Activated CD4-positive, CD25-positive, alpha-beta regulatory T cell (primary cell): ENCODE measurements around the gene CTXND1.

ENCODE experiments used
- DNase-seq, 4 experiments: peaks; one replicate each; lab custom pipeline; 2025; lab: John Stamatoyannopoulos, UW

The CTXND1 gene

DNA sequence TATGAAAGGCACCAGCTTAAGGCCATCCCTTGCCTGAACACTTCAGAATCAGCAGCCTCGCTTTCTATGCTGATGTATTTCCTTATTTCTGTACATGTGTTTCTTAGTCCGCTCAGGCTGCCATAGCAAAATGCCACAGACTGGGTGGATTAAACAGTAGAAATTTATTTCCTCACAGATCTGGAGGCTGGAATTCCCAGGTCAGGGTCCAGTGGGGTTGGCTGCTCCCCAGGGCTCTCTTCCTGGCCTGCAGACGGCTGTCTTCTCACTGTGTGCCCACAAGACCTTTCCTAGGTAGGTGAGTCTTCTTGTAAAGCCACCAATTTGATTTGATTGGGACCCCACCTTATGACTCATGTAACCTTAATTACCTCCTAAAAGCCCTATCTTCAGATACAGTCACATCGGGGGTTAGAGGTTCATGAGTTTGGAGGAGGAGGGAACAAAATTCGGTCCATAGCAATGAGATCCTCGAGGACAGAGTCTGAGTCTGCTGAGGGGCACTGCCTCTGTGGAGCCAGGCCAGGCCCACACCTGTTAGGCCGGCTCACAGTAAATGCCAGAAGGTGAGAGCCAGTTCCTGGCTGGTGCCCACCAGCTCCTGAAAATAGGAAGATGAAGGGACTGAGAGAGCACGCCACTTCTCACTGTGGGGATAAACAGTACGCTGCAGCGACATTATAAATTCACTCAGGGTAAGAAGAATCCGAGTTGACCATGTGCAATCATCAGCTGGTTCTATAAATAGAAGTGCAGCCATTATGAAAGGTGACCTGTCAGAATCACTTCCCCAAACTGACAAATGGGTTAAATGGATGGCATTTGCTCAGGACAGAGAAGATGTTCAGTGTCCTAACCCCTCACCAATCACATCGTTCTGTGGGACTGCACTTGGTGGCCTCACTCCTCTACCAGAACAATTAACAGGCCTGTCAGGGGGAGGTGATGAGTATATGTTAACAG lies 41.1 kb downstream of the CTXND1 start:
- no peak for DNase-seq

DNA sequence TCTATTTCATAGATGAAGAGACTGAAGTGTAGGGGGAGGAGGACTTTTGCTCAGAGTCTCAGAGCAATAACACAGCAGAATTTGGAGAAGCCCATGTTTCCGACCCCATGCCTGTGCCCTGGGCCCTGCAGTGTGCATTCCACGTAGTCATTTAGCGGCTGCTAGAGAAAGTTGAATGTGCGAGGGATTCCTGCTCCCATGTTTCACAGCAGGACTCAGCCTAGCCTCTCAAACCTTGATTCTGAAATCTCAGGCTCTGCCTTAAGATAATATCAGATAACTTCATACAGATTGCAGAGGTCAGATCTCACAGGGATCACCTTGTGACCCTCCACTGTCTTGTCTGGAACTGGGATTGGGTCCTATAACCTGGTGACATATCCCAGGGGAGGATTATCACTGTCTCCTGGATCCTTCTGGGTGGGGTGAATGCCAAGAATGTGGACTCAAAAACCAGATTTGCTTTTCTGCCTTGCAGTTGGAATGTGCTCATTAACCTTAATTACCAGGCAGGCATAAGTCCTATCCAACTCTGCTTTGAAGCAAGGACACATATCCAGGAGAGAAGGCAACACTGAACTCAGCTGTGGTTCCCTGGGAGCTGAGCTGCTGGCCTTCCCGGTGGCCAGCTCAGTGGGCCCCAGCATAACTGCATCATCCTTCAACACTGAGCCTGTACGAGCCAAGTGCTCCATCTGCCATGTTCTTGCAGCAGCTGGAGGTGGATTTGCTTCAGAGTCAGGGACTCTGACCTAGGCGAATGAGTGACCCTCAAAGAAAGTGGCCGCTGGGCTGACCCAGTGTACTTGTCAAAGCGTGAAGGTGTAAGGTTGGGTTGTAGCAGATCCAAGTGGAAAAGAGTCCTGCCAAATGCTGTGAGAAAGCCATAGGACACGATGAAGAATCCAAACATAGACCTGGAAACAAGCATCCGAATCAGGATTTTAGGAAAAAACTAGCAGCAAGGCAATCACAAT lies 43.0 kb downstream of the CTXND1 start:
- no peak for DNase-seq

DNA sequence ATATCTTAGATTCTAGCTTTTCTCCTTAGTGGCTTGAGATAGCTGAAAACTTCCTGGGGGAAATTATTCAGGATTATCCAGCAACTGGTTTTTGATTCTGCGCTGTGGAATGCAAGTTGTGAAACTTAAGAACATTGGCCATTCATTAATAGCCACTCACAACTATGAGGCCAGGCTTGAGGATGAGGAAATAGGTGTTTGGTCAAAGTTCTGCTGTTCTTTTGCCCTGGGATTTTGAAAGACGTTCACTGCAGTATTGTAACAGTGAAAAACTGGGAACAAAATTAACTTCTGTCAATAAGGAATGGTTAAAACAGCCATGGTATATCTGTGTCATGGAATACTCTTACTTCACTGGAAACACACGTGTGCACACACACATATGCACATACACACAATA lies 44.1 kb downstream of the CTXND1 start:
- no peak for DNase-seq

DNA sequence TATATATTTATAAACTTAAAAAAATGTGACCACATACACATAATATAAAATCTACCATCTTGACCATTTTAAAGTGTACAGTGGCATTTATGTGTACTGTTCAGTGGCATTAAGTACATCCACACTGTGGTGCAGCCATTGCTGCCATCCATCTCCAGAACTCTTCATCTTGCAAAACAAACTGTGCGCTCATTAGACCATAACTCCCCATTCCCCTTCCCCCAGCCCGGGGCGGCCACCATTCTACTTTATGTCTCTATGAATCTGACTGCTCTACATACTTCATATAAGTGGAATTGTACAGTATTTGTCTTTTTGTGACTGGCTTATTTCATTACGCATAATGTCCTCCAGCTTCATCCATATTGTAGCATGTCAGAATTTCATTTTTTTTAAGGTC lies 47.8 kb downstream of the CTXND1 start:
- no peak for DNase-seq

DNA sequence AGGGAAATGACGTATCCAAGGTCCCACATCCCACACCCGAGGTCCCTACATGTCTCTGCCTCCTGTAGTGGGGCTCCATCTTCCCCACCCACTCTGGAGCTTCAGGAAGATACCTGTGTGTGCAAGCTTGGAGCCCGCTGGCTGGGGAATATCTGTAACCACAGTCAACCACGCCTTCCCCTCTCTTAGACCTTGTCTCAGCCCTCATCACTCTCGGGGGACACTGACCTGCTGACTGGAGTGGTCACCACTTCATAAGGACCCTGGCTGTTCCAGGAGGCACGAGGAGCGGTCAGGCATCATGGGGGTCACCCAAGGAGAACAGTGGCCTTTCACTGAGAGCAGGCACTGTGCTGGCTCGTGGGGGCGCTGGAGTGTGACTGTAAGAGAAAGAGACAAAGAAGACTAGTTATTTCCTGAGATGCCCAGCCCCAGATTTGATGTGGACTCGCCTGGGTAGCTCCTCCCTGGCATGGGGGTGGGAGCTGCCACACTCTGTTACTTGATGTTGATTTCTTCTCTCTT lies 48.6 kb downstream of the CTXND1 start:
- no peak for DNase-seq

DNA sequence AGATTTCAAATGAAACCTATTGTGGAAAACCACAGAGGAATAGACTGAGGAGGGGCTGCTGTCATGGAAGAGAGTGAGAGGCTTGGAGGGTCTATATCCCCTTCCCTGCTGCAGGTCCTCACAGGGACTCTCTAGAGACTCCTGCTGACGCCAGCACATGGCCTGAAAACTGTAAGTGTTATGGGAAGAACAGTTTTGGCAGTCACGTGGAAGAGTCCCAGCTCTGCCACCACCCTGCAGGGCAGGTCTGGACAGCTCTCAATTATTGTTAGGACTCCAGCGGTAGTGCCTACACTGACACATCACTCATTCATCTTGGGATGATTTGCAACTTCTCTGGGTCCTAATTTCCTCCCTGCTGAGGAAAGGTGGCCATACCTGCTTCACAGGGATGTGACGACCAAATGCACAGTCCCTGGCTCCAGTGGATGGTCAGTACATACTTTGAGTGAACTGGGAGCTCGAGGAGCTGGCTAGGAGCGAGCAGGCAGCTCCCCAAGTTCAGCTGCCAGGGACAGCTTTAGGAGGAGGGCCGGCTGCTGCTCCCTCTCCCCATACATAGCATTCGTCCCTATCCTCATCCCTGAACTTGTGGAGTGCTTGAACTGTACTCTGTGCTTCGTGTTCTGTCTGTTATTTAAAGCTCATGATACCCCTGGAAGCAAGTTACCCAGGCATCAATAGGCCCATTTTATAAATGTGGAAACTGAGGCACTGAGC lies 49.2 kb downstream of the CTXND1 start:
- no peak for DNase-seq

DNA sequence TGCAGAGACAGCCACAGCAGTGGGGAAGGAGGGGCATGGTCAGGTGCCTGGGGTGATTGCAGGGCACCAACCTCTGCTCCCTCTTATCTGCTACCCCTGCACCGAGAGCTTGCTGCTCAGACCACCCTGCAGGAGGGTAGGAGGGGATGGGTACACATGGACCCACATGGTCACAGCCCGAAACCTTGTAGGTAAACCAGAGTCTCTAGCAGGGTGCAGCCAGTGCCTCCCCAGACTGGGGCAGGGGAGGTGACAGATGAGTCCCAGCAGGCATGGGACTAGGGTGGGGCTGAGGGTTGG lies 50.0 kb downstream of the CTXND1 start:
- DNase-seq, result no peak

DNA sequence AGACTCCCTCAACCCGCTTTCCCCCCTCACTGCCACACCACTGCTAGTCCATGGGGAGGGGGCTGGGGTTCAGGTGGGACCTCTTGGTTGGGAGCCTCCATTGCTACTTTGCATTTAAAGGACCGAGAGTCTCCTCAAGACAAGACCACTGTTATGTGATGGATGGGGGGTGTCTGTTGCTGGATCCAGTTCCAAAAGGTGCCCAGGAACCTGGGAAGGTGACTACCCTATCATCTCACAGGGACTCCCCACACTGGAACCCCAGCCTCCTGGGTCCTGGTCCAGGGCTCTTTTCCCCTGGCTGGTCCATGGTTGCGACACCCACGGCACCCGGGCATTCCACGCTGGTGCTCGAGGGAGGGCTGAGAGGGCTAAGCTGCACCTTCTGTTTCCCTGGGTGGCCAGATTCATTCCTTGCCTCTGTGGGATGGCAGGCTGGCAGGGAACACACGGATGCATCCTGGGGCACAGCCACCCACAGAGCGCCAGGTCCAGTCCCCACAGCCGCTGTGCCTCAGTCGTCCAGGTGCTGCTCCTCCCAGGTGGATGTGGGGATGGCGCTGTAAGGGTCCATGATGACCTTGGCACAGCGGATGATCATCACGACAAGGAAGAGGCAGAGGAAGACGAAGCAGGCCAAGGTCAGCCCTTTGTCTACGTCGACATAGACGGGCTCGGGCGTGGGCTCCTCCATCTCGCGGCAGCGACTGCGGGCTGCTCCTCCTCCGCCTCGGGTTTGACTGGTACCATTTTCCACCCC lies 50.6 kb downstream of the CTXND1 start:
- no peak for DNase-seq

DNA sequence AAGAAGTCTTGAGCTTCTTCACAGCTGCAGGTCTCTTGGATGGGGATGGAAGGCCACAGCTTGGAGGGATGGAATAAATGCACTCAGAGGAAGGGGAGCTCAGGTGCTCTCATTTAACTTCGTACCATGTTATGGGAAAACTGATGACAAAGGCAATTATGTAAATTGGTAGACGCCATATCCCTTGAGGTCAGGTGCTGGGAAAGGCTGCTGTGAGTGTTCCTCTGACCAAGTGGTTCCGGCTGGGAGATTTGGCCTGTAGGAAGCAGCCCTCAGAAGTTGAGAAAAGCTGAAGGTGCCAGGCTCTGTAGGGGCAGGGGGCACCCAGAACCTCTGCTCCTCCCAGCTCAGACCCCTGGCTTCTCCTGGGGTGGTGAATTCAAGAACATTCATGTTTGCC lies 52.1 kb downstream of the CTXND1 start:
- no peak for DNase-seq

DNA sequence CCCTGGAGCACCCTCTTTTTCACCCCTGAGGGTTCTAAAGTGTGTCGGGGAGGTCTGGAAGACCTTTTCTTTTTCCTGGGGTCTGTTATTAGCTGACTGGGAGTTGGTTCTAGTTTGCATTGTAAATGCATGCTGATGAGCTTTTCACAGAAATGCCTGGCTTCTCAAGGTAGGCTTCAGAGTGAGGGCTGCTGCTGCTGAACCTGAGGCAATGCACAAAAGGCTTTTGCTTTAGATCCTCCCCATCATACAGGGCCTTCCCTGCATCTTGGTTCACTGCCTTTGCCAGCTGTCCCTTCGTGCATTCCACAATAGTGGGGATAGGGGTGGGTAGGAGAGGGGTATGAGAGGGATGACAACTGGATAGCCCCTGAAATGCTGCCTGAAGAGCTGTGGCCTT lies 52.6 kb downstream of the CTXND1 start:
- no peak for DNase-seq

DNA sequence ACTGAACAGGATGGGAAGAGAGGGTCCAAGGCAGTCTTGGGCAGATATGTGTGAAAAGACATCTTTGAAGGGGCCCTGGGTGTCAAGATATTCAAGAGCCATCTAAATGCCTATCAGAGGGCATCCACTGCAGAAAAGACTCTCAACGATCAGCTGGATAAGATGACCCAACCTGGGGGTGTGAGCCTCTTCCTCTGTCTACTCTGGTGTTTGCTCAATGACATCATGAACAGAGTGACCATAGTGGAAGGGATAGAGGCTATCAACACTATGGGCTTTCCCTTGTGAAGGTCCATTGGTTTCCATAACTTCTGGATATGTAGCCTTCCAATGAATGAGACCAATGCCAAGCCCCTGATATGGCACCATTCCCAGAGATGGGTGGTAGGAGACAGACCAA lies 57.1 kb downstream of the CTXND1 start:
- no peak for DNase-seq

DNA sequence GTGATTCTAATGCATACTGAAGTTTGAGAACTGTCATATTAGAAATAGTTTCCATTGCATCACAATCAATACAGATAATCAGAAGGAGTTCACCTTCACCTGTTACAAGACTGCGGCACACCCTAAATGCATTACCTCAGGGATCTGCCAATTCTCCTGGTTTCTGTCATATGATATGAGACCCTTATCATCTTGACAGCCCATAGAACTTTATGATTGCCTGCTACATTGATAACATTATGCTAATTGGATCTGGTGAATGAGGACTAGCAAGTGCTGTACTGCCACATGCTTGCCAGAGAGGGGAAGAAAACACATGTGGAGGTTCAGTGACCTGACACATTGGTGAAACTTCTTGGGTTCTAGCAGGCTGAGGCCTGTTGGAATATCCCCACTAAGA lies 57.8 kb downstream of the CTXND1 start:
- DNase-seq, result no peak

DNA sequence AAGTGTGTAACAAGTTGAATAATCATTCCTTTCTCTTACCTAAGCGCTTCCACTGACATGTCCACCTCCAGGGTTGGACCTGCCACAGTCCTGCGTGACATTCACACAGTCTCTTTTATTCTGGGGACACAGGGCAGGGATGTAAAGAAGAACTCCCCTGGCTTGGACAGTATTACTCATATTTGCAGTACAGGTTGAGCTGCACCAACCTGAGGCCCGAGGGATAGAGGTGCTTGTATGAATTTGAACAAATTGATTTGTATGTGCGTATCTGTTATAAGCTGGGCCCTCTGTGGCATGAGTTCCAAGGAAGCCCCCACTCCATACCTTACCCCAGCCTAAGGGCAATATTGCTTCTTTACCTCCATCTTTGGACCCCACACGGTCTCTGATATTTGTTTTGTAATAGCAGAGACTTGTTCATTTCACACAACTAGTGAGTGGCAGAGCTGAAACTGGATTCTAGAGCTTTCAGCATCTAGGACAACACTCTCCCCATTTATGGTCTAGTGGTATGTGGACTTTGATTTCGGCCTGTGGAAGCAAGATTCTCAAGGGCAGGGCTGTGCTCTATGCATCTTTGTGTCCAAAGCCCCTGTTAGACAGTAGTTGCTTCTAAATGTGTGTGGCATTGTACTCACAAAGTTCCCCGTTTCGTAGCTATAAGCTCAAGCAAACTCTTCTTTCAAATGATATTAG lies 60.0 kb downstream of the CTXND1 start:
- DNase-seq, result no peak

DNA sequence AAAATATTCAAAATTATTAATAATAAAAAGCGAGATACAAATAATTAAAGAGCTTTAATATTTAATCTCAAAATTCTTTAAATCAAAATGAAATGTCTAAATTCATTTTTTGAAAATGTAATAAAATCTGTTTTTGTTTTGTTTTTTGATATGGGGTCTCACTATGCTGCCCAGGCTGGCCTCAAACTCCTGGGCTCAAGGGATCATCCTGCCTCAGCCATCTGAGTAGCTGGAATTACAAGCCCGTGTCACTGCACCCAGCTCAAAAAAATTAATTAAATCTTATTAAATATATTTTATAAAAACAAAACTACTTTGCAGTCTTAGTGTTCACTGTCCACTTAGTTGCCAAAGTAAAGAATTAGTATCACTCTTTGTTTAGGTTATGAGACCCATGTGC lies 60.8 kb downstream of the CTXND1 start:
- DNase-seq, result no peak

DNA sequence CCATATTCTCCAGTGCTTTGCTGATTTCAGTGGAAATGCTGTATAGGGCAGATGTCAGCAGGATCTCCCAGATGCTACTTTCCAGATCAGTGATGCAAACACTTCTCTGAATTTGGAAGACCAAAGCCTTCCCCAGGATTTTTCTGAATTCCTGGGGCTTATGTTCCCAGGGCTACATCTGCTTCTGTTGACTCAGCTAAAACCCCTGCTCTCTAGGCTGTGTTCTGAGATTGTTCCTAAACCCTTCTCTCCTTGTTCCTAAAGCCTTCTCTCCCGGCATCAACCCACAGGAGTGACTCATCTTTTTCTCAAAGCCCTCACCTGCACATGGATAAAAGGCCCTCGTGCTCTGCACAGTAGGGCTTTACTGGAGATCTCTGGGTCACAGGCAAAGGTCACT lies 63.8 kb downstream of the CTXND1 start:
- no peak for DNase-seq

DNA sequence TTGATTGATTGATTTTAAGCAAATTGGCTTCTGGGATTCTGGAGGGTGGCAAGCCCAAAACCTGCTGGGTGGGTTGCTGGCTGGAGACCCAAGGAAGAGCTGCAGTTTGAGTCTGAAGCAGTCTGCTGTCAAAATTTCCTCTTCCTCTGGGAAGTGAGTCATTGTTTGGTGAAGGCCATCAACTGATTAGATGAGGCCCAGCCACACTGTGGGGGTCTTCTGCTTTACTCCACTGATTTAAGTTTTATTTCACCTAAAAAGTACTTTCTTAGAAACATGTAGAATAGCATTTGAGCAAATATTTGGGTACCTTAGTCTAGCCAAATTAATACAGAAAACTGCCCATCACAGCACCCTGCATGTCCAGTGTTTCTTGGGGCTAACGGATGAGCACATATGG lies 65.4 kb downstream of the CTXND1 start:
- DNase-seq, result no peak

DNA sequence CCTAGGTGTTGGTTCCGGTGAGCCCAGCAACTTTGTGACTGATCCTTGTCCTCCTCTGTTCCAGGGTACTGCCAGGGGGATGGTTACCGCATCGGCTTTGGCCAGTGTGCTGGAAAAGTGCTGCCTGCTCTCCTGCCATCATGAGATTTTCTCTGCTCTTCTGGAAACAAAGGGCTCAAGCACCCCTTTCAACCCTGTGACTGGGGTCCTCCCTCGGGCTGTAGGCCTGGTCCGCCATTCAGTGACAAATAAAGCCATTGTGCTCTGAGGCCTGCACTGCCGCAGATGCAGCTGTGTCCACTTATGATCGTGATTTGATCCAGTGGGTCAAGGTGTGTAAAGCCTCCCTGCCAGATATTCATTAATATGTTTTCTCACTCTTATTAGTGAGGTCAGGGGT lies 65.9 kb downstream of the CTXND1 start:
- DNase-seq, result no peak

DNA sequence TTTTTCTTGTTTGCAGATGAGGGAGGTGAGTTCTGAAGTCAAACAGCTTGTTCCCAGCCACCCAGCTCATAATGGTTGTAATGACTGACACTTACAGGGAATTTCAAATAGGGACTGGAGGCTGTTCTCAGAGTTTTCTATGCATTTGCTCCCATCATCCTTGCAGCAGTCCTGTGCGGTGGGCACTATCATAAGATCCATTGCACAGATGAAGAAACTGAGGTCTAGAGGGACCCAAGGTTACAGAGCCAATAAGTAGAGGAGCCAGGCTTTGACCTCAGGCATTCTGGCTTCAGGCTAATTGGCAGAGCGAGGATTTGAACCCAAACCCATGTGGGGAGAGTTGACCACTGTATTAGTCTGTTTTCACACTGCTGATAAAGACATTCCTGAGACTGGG lies 66.9 kb downstream of the CTXND1 start:
- no peak for DNase-seq

DNA sequence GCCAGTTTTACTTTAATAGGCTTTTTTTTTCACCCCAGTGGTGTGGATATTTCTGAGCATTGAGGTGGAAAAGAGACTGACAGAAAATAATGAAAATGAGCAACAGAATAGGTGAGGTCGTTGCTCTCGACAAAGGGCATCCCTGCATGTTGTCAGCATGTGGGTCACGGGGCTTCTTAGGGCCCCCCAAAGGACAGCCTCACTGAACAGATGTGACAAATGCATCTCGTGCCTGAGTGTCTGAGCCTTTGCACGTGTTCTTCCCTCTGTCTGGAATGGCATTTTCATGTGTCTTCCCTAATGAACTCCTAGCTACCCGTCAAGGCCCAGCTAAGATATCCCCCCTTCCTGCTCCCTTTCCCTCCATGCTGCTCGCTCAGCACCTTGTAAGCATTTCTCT lies 67.5 kb downstream of the CTXND1 start:
- no peak for DNase-seq

DNA sequence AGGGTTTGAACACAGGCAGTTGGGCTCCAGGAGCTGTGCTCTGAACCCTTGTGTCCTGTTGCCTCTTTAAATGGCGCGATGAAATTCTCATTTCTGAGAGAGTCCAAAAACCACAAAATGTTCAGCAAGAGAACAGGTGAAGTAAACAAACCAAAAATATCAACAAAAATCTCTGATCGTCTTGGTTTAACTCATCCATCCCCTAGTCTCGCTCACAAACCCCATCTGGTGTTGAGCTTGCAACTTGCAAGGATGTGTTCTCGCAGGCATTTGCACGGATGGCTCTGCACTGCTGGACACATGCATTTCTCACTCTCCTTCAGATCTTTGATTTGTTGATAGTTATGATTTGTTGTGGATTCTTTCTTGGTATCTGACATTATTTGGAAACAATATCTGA lies 68.1 kb downstream of the CTXND1 start:
- DNase-seq, result no peak

DNA sequence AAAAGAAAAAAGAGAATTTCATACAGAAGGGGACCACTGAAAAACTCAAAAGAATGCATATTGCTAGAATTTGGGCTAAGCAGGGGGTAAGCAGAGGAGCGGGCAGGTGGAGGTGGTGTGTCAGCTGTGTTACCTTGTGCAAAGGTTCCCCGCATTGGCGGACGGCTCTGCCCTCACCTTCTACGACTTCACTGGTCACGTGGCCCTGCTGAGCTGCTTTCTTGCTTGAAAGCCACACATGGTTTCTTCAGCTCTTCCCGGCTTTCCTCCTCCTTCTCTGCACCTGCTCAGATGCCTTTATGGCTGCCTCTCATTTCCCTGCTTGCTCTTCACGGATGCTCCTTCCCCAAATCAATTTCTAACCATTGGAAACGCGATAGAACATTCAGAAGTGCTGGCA lies 68.7 kb downstream of the CTXND1 start:
- no peak for DNase-seq
